HG03520 (cell line): ENCODE results near the gene CHPT1.
A peak's percentile ranks its signal among the peaks of the same experiment; 100 is the strongest.
"Not testable (repeated sequence)": the region's sequence is repeated elsewhere in the genome, so short reads cannot be mapped to it uniquely, and the experiment has no call there.

Experiments
- ATAC-seq: cut with Tn5 transposase; IDR thresholded peaks from one replicate; pipeline ENCODE4 v1.9.1; 2021; ENCODE audit warnings: mild to moderate bottlenecking, moderate library complexity; ENCODE audit not compliant: unreplicated experiment

The CHPT1 gene

GRCh38 chr12:101681627-101682026 is 15.8 kb upstream of the CHPT1 start:
- not testable (repeated sequence) for ATAC-seq

DNA sequence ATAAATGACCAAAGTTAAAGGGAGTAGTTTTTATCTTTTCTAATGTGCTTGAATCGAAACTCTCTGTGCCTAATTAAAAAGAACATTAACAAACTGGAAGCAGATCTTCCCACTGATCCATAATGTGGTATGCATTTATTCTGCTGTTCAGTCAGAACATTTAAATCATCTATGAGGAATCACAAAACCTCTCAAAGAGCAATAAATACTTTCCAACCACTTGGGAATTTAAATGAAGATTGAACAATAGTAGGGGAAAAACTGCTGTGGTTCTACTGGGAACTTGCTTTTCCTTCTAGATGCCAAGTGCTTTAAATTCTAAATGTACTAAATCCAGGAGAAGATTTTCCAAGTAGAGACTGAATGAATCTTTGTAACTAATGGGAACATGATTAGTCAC is 12.3 kb upstream of the CHPT1 start:
- no peak for ATAC-seq

DNA sequence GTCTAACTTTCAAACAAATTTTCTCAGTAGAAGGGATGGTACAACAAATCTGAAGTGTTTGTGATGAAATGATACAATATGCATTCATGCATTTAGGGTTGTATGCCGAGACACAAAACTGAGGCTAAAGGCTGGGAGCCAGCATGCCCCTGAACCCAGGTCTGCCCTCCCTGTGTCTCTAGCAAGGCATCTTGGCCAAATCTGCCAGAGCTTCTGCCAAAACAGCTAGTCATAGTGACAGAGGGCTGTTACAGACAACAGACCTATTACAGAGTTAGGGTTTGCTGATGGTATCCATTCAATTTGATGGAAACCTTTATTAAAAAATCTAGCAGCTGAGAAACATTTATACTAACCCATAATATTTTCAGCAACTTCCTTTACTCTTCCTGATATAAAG is 11.3 kb upstream of the CHPT1 start:
- no peak for ATAC-seq

DNA sequence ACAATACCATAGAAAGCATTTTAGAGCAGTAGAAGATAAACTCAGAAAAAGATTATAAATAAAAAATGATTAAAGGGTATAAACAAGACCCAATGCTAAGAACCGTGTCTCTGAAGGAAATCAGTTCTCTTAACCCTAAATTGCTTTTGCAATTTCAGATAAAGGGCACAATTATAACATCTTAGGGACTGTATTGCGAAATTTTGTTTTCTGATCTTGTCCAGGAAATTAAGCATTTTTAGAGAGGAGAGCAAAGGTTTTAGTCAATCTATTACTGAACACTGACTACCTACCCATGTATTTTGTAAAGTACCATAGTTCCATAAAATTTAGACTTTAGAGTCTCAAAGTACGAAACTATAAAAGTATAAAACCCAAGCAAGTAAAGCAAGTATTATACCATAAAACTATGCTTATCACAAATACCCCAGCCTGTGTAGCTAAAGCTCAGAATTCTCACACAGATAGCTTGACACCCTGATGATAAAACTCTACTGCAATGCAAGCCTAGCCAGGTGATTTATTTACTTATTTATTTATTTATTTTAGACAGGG is 6.8 kb upstream of the CHPT1 start:
- ATAC-seq: no peak

GRCh38 chr12:101691503-101692096 is 5.8 kb upstream of the CHPT1 start:
- ATAC-seq: no peak

DNA sequence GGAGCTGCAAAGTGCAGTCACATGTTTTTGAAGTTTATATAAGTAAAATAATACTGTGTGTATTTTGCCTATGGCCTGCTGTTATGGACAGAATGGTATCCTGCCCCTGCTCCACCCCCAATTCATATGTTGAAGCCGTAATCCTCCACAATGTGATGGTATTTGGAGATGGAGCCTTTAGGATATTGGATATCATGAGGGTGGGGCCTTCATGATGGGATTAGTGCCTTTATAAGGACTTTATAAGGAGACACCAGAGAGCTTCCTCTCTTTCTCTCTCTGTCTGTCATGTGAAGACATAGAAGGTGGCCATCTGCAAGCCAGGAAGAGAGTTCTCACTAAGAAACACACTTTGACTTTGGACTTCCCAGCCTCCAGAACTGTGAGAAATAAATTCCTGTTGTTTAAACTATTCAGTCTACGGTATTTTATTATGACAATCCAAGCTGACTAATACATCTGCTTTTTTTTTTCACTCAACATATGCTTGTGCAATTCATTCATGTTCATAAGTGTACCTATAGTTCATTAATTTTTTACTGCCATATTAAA is 3.1 kb upstream of the CHPT1 start:
- ATAC-seq: no peak

- ATAC-seq: no peak
These were observed 2.5 kb upstream of the CHPT1 start for GRCh38 chr12:101694986-101695385.

DNA sequence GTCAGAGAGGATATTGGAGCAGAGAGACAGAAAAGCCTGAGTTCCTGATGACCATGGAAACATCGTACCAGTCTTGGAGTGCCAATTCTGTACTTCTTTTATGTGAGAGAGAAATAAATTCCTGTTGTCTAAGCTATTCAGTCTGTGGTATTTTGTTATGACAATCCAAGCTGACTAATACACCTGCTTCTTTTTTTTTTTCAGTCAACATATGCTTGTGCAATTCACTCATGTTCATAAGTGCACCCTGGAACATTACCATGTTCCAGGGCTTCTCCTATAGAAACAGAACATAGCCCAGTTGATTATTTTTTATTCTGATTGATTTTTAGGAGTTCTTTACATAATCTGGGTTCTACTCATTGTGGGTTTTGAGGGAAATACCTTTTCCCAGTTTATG is 1.7 kb upstream of the CHPT1 start:
- no peak for ATAC-seq

GRCh38 chr12:101696251-101697196 is 916 bp upstream of the CHPT1 start:
- no peak for ATAC-seq

DNA sequence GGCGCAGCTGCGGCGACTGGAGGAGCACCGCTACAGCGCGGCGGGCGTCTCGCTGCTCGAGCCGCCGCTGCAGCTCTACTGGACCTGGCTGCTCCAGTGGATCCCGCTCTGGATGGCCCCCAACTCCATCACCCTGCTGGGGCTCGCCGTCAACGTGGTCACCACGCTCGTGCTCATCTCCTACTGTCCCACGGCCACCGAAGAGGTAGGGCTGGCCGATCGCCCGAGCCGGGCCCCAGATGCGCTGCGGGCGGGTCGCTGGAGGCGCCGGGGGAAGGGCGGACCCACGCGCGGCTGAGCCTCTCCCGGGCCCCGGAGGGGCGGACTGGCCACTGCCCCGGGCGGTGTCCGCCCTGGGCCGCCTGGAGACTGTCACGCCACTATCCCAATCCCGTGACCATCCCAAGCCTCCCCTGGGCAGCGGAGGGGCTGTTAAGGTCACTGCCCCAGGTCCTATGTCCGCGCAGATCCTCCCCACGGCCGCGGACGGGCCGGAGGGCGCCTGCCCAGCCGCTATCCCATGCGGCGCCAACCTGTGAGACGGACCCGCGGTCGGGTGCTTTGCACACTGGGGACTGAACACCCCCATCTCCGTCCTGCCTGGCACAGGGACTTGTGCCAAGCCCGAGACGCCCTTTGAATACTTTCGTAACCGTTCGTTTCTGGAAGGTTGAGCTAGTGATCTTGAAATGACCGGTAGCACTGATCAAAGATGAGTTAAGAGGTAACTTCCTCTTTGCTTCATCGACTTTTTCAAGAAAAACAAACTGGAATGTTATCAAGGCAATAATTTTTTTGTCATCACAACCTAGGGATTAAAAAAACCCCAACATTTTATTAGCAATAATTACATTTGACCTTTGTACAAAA is 725 bp downstream of the CHPT1 start:
- ATAC-seq: peak; percentile 34

GRCh38 chr12:101698800-101699347 is 1.4 kb downstream of the CHPT1 start:
- no peak for ATAC-seq

GRCh38 chr12:101700299-101700820 is 2.9 kb downstream of the CHPT1 start:
- no peak for ATAC-seq

GRCh38 chr12:101703487-101703886 is 6.0 kb downstream of the CHPT1 start:
- no peak for ATAC-seq

DNA sequence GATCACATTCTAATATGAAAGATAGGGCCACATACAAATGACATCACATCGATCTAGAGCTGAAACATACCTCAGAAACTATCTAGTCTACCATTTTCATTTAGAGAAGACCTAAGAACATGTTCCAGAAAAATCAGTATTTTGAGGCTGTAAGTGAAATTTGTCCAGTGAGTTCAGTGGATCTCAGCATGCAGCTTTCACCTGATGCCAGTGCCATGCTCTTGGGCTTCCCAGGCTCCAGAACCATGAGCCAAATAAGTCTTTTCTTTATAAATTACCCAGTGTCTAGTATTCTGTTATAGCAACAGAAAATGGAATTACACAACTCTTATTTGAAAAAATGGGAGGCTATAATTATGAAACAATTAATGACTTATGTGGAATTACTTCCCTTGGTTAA is 9.0 kb downstream of the CHPT1 start:
- no peak for ATAC-seq

DNA sequence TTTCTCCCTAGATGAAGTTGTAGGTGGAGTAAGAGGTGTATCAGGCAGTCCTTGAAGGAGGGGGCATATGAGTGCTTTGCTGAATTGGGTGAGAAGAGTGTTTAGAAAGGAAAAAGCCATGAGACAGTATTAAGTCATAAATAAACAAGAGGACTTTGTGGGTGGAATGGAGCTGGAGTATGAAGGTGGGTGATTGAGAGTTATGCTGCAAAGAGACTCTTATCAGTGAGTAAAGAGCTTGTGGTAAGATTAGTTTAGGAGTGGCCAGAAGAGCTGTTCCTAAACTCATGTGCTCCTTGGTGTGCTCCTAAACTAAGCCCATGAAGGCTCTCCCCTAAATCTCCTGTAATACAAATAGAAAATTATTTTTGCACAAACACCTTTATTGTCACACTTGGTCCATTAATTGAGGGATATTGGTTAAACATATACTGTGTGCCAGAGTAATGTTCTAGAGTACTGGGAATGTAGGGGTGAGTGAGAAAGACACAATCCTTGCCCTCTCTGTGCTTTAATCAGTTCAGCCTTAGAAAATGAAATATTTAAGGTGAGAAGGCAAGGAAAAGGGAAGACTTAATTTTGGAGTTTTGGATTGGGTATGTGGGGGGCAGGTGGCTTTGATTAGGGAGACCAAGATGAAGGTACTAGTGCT is 9.8 kb downstream of the CHPT1 start:
- ATAC-seq: no peak

DNA sequence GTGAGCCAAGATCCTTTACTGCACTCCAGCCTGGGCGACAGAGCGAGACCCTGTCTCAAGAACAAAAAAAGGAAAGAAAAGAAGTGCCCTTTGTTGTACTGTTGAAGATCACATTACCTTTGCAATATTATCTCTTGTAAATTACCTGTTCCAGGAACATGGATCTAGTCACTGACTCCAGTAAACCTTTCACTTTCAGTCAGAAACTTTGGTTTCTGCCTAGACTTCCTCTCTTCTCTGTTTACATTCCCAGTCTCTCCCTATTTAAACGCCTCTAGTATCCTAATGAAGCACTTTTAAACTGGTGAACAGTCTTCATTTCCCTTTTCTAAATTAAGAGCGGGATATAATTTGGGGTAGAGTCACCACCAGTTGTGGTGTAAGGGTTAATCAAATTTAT is 12.8 kb downstream of the CHPT1 start:
- no peak for ATAC-seq

- ATAC-seq: no peak
These were observed 15.7 kb downstream of the CHPT1 start for GRCh38 chr12:101713059-101713682.

GRCh38 chr12:101713930-101714329 is 16.5 kb downstream of the CHPT1 start:
- no peak for ATAC-seq

GRCh38 chr12:101714877-101715444 is 17.5 kb downstream of the CHPT1 start:
- no peak for ATAC-seq
